Kasumi-1 (cell line): ENCODE results near the gene TTC6.

ENCODE experiments used
- DNase-seq, 2 experiments: peaks; one replicate each; lab custom pipeline; 2025; lab: John Stamatoyannopoulos, UW

Gene TTC6

GRCh38 chr14:37597914-37598746 lies 2.7 kb downstream of the TTC6 start:
- DNase-seq = no peak

GRCh38 chr14:37598747-37599506 lies 3.5 kb downstream of the TTC6 start:
- no peak for DNase-seq

GRCh38 chr14:37599507-37600368 lies 4.3 kb downstream of the TTC6 start:
- peak; percentile 8 to 28 for DNase-seq

- no peak for DNase-seq
Observed at GRCh38 chr14:37600880-37601741, 5.7 kb downstream of the TTC6 start.

- no peak for DNase-seq
Observed at GRCh38 chr14:37601865-37602264, 6.4 kb downstream of the TTC6 start.

- DNase-seq = peak; percentile 40 to 59
Observed at GRCh38 chr14:37602605-37603453, 7.4 kb downstream of the TTC6 start.

GRCh38 chr14:37603688-37604251 lies 8.3 kb downstream of the TTC6 start:
- no peak for DNase-seq

- DNase-seq = no peak
Observed at GRCh38 chr14:37606678-37607077, 11.2 kb downstream of the TTC6 start.

GRCh38 chr14:37608649-37609048 lies 13.2 kb downstream of the TTC6 start:
- no peak for DNase-seq

GRCh38 chr14:37610945-37611523 lies 15.6 kb downstream of the TTC6 start:
- no peak for DNase-seq

- no peak for DNase-seq
Observed at GRCh38 chr14:37615582-37616289, 20.3 kb downstream of the TTC6 start.

- no peak for DNase-seq
Observed at GRCh38 chr14:37616853-37617252, 21.4 kb downstream of the TTC6 start.

- no peak for DNase-seq
Observed at GRCh38 chr14:37617864-37618365, 22.5 kb downstream of the TTC6 start.

GRCh38 chr14:37618498-37619028 lies 23.1 kb downstream of the TTC6 start:
- DNase-seq = no peak

- no peak for DNase-seq
Observed at GRCh38 chr14:37620856-37621255, 25.4 kb downstream of the TTC6 start.

GRCh38 chr14:37622231-37622923 lies 26.9 kb downstream of the TTC6 start:
- DNase-seq = no peak

GRCh38 chr14:37623426-37623951 lies 28.1 kb downstream of the TTC6 start:
- DNase-seq = no peak

- DNase-seq = no peak
Observed at GRCh38 chr14:37623971-37624370, 28.5 kb downstream of the TTC6 start.
